Astrocyte (in vitro differentiated cells and primary cell): Measurements from ENCODE around the gene GGTLC2. TPM values are rescaled to one million over a fixed set of nuclear protein-coding genes. Genes with fewer than 3 reads are reported as not detected.
"Not testable (repeated sequence)": the region's sequence is repeated elsewhere in the genome, so short reads cannot be mapped to it uniquely, and the experiment has no call there.

Experiments
- DNase-seq: peaks from one replicate; pipeline ENCODE4 v3.0.0-alpha.2; 2010; ENCODE audit warnings: low read depth
- FAIRE-seq: peaks from 2 replicates; lab custom pipeline; 2011; peaks lifted over from hg19 to GRCh38; lab: Jason Lieb, UNC
- H2AFZ ChIP-seq: 2 replicates; pipeline ENCODE4 v1.6.0; 2012; ENCODE audit warnings: low read depth, low read length, inconsistent platforms
- H3K27ac ChIP-seq: 2 replicates; pipeline ENCODE4 v1.5.1; 2011; ENCODE audit warnings: low read depth, low read length, inconsistent platforms
- H3K27me3 ChIP-seq: 2 replicates; pipeline ENCODE4 v1.6.0; 2011; ENCODE audit warnings: low read length, inconsistent platforms; ENCODE audit not compliant: insufficient read depth
- H3K36me3 ChIP-seq: 2 replicates; pipeline ENCODE4 v1.5.1; 2011; ENCODE audit warnings: low read length, inconsistent platforms; ENCODE audit not compliant: insufficient read depth
- H3K4me1 ChIP-seq: 2 replicates; pipeline ENCODE4 v1.5.1; 2011; ENCODE audit warnings: low read length, inconsistent platforms; ENCODE audit not compliant: insufficient read depth
- H3K4me2 ChIP-seq: 2 replicates; pipeline ENCODE4 v1.6.0; 2012; ENCODE audit warnings: low read length, inconsistent platforms
- H3K4me3 ChIP-seq: 2 replicates; pipeline ENCODE4 v1.5.1; 2011; ENCODE audit warnings: low read depth, mild to moderate bottlenecking, low read length, inconsistent platforms; ENCODE audit not compliant: insufficient read depth
- H3K79me2 ChIP-seq: 2 replicates; pipeline ENCODE4 v1.6.0; 2012; ENCODE audit warnings: mild to moderate bottlenecking, low read length, inconsistent platforms; ENCODE audit not compliant: insufficient read depth
- H3K9ac ChIP-seq: 2 replicates; pipeline ENCODE4 v1.6.0; 2012; ENCODE audit warnings: mild to moderate bottlenecking, low read length, inconsistent platforms
- H3K9me3 ChIP-seq: 2 replicates; pipeline ENCODE4 v1.5.1; 2012; ENCODE audit warnings: low read depth, mild to moderate bottlenecking, low read length, inconsistent platforms; ENCODE audit not compliant: insufficient read depth
- H4K20me1 ChIP-seq: 2 replicates; pipeline ENCODE4 v1.6.0; 2012; ENCODE audit warnings: low read length, inconsistent platforms; ENCODE audit not compliant: insufficient read depth
- H3K27ac Mint-ChIP-seq: one replicate; pipeline ENCODE4 v1.8.0; 2021; ENCODE audit warnings: mild to moderate bottlenecking, mixed read lengths; ENCODE audit not compliant: unreplicated experiment
- H3K27me3 Mint-ChIP-seq: one replicate; pipeline ENCODE4 v1.8.0; 2021; ENCODE audit warnings: low read depth, mixed read lengths; ENCODE audit not compliant: unreplicated experiment
- H3K36me3 Mint-ChIP-seq: one replicate; pipeline ENCODE4 v1.8.0; 2021; ENCODE audit warnings: low read depth, mixed read lengths; ENCODE audit not compliant: unreplicated experiment
- H3K4me1 Mint-ChIP-seq: one replicate; pipeline ENCODE4 v1.8.0; 2021; ENCODE audit warnings: low read depth, mixed read lengths; ENCODE audit not compliant: unreplicated experiment
- H3K4me3 Mint-ChIP-seq: one replicate; pipeline ENCODE4 v1.8.0; 2021; ENCODE audit warnings: mild to moderate bottlenecking, moderate library complexity, mixed read lengths; ENCODE audit not compliant: unreplicated experiment
- H3K9me3 Mint-ChIP-seq: one replicate; pipeline ENCODE4 v1.8.0; 2021; ENCODE audit warnings: mild to moderate bottlenecking, mixed read lengths; ENCODE audit not compliant: unreplicated experiment
- total RNA-seq: library from RNA; stranded (reverse); gene quantifications from 2 replicates; pipeline ENCODE4 v1.2.1, GENCODE V29; 2021

GGTLC2 gene
- total RNA-seq, 1 donor from 2014 or later, result not detected

- not testable (repeated sequence) for H3K36me3 Mint-ChIP-seq, H3K4me3 ChIP-seq
Observed at GRCh38 chr22:22649761-22650160, 5.3 kb downstream of the GGTLC2 start.

GRCh38 chr22:22650398-22650797 lies 6.0 kb downstream of the GGTLC2 start:
- not testable (repeated sequence) for DNase-seq, H3K27me3 ChIP-seq, H3K4me3 ChIP-seq, H3K9me3 ChIP-seq, H3K9ac ChIP-seq, H3K4me2 ChIP-seq, H3K9me3 Mint-ChIP-seq, FAIRE-seq, H3K27ac ChIP-seq, H3K4me3 Mint-ChIP-seq, H2AFZ ChIP-seq, H3K4me1 Mint-ChIP-seq, H3K27ac Mint-ChIP-seq, H4K20me1 ChIP-seq, H3K4me1 ChIP-seq, H3K79me2 ChIP-seq, H3K36me3 Mint-ChIP-seq, H3K36me3 ChIP-seq, H3K27me3 Mint-ChIP-seq

More at GRCh38 chr22:22649761-22650160, 5.3 kb downstream of the GGTLC2 start:
- not testable (repeated sequence) for H3K4me2 ChIP-seq, DNase-seq, H3K4me1 Mint-ChIP-seq, H2AFZ ChIP-seq, H3K4me3 Mint-ChIP-seq, H3K79me2 ChIP-seq, H3K27ac Mint-ChIP-seq, H3K27me3 Mint-ChIP-seq, H3K36me3 ChIP-seq, H3K4me1 ChIP-seq, H3K27me3 ChIP-seq, H3K9me3 Mint-ChIP-seq, H3K9ac ChIP-seq, FAIRE-seq, H3K9me3 ChIP-seq, H4K20me1 ChIP-seq, H3K27ac ChIP-seq

- H3K4me3 Mint-ChIP-seq, H3K27ac ChIP-seq, H3K79me2 ChIP-seq, H2AFZ ChIP-seq, H3K4me2 ChIP-seq, H3K9me3 ChIP-seq, H4K20me1 ChIP-seq, DNase-seq, H3K9me3 Mint-ChIP-seq, H3K36me3 Mint-ChIP-seq, H3K9ac ChIP-seq, H3K27me3 ChIP-seq, H3K4me3 ChIP-seq, H3K27ac Mint-ChIP-seq, H3K4me1 Mint-ChIP-seq, H3K36me3 ChIP-seq, H3K4me1 ChIP-seq, FAIRE-seq: not testable (repeated sequence)
- H3K27me3 Mint-ChIP-seq, result peaks cover 10% of the 10 kb centered on the region
Observed at GRCh38 chr22:22650803-22651515, 6.5 kb downstream of the GGTLC2 start.

- H3K4me2 ChIP-seq, H3K9me3 Mint-ChIP-seq, H3K27ac ChIP-seq, H3K27ac Mint-ChIP-seq, H3K4me3 ChIP-seq, H3K9ac ChIP-seq, FAIRE-seq, H3K9me3 ChIP-seq, H2AFZ ChIP-seq, H3K27me3 ChIP-seq, H3K4me1 ChIP-seq, H3K4me3 Mint-ChIP-seq, H3K36me3 ChIP-seq, H3K36me3 Mint-ChIP-seq, DNase-seq, H3K4me1 Mint-ChIP-seq, H4K20me1 ChIP-seq, H3K79me2 ChIP-seq: not testable (repeated sequence)
- peaks cover 14% of the 10 kb centered on the region for H3K27me3 Mint-ChIP-seq
Observed at GRCh38 chr22:22651593-22651992, 7.2 kb downstream of the GGTLC2 start.

GRCh38 chr22:22652102-22652501 lies 7.7 kb downstream of the GGTLC2 start:
- not testable (repeated sequence) for H3K27me3 ChIP-seq, H3K36me3 ChIP-seq, H3K36me3 Mint-ChIP-seq, DNase-seq, H2AFZ ChIP-seq, H3K9me3 ChIP-seq, H4K20me1 ChIP-seq, H3K9ac ChIP-seq, H3K27ac ChIP-seq, H3K79me2 ChIP-seq, H3K4me1 Mint-ChIP-seq, H3K4me1 ChIP-seq, H3K9me3 Mint-ChIP-seq, H3K4me2 ChIP-seq, H3K4me3 Mint-ChIP-seq, H3K4me3 ChIP-seq, FAIRE-seq, H3K27ac Mint-ChIP-seq
- H3K27me3 Mint-ChIP-seq, result peaks cover 17% of the 10 kb centered on the region

GRCh38 chr22:22652573-22652972 lies 8.2 kb downstream of the GGTLC2 start:
- not testable (repeated sequence) for H3K36me3 ChIP-seq, H3K27me3 ChIP-seq, H3K9me3 ChIP-seq, H3K4me3 ChIP-seq, H3K4me1 Mint-ChIP-seq, H3K4me3 Mint-ChIP-seq, FAIRE-seq, H3K9me3 Mint-ChIP-seq, H2AFZ ChIP-seq, H3K36me3 Mint-ChIP-seq, H3K79me2 ChIP-seq, H3K4me1 ChIP-seq, H4K20me1 ChIP-seq, H3K27ac Mint-ChIP-seq, H3K27ac ChIP-seq, H3K9ac ChIP-seq, H3K4me2 ChIP-seq, DNase-seq
- H3K27me3 Mint-ChIP-seq, result peaks cover 21% of the 10 kb centered on the region
